HT1080 (cell line): Measurements from ENCODE around the gene DROSHA. TPM values are rescaled to one million over a fixed set of nuclear protein-coding genes. Genes with fewer than 3 reads are reported as not detected.

Experiments used
- DNase-seq: peaks from one replicate; pipeline ENCODE4 v3.0.0-alpha.2; 2015; ENCODE audit warnings: low read depth
- total RNA-seq: library from RNA; depleted of rRNA; stranded (reverse); fragments of >200 nt; shearing (Covaris generic); gene quantifications from 2 replicates; pipeline ENCODE4 v1.2.3, GENCODE V29; 2014

DROSHA gene
- total RNA-seq, 1 experiment from 2014 or later, result 88.3 TPM

- no peak for DNase-seq
Observed at GRCh38 chr5:31531543-31531887, 378 bp downstream of the DROSHA start.

DNA sequence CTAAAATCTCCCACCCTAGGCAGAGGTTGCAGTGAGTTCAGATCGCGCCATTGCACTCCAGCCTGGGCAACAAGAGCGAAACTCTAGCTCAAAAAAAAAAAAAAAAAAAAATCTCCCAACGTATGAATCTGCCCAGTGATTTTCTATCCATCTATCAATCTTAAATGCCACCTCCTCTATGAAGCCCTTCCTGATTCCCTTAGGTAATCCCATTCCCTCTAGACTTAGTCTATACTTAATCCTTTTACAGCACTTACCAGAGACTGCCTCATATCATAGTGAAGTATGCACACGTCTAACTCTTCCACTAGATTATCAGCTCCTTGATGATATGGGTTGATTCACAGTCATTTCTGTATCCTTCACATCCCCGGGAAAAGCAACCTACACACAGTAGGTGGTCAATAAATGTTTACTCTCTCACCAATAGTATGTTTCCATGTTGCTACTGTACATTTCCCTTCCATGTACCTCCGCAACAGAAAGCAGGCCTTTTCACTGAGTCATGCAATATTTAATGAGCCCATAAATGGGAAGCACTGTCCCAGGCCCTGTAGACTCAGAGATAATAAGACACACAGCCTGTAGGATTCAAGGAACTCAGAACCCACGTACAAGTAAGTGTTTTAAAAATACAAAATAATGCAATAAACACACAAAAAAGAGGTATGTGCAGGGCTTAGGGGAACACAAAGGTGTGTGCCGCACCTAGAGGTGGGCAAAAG is 1.2 kb downstream of the DROSHA start:
- DNase-seq, result peak; percentile 24

DNA sequence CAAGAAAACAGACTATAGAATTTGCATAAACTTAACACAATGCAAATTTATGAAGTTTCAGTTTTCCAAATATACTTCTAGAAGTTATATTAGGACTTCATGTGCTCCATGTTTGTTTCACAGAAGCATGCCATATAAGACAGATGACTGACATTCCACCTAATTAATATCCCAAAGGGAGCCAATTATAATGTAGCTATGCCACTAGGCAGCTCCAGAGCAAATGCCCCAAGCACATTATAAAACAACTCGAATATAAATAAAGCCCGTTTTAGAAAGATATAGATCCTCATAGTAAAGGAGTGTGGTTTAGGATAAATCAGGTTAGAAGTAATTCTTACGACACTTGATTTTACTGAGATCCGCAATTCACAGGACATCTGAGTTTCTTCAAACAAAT is 8.9 kb downstream of the DROSHA start:
- no peak for DNase-seq

GRCh38 chr5:31516802-31517201 is 15.1 kb downstream of the DROSHA start:
- DNase-seq, result no peak

DNA sequence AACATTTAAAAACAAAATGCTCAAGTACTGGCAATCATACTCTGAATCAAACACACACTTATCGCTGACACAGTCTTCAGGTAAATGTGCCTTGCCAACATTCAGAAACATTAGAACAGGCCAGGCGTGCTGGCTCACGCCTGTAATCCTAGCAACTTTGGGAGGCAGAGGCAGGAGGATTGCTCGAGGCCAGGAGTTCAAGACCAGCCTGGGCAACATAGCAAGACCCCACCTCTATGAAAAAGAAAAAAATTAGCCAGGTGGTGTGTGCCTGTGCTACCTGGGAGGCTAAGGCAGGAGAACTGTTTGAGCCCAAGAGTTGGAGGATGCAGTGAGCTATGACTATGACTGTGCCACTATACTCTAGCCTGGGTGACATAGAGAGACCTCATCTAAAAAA is 20.6 kb downstream of the DROSHA start:
- DNase-seq, result no peak

DNA sequence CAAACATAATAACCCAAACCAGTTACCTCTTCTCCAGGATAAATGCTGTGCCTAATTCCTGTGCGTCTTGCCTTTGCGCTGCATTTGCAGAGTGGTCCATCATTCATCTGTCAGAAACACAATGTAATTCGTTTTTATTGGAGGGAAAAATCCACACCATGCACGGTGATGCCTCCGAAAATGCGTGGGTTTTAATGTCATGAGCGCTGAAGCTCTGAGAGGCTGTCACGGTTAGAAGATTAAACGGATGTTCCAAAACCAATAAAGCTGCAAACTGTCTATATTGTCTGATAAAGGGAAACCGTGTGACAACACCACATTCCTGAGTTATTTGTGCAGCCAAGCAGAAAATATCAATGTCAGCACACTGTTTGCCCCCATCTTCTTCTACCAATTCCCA is 27.4 kb downstream of the DROSHA start:
- DNase-seq, result no peak

DNA sequence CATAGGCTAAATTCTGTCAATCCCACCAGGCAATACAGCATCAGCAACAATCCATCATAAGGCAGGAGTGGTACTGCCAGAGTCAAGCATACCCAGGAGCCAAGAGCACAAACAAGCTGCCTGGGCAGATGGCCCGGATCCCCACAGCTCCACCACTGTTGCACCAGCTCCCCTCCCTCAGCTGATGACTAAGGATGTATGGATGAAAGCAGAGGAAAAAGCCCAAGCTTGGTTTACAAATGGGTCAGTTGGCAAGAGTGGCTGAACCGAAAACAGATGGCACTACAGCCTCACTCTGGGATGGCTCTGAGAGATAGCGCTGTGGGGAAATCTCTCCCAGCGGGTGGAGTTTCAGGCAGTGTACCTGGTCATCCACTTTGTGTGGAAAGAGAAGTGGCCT is 29.4 kb downstream of the DROSHA start:
- DNase-seq, result no peak

GRCh38 chr5:31500256-31500655 is 31.6 kb downstream of the DROSHA start:
- DNase-seq, result no peak

GRCh38 chr5:31496891-31497290 is 35.0 kb downstream of the DROSHA start:
- no peak for DNase-seq

- DNase-seq, result no peak
Observed at GRCh38 chr5:31496301-31496700, 35.6 kb downstream of the DROSHA start.

DNA sequence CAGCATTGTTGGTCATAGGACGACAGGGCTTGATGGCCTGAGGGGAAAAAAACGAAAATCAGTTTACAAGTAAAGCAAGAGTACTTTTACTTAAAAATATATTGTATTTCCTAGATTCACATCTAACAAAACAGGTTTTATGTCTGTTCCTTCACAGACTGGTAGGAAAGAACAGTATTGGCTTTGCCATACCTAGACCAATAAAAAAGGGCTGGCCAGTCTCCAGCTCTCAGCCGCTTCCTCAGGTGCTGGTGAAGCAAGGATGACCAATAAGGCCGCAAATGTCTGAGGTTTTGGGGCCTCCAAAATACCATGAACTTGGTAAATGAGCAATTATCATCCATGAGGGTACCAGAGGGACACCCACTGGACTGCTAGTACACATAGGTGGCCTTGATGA is 36.6 kb downstream of the DROSHA start:
- no peak for DNase-seq

GRCh38 chr5:31492869-31493268 is 39.0 kb downstream of the DROSHA start:
- DNase-seq, result no peak

DNA sequence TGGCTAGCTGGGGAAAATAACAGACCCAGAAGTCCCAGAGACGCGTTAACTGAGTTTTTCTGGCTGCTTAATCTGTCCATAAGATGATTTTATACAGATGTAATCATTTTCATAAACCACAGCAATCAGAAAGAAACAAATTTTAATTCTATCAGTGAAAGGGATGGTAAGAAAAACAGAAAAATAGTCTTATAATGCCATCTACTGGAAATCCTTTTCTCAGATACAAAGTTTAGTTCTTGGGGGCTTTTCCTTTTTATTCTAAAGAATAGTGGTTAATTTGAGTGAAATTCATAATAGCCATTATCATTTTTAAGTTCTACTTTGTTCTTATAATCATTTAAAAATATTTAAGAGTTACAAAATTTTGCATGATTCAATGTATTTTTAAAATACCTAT is 44.4 kb downstream of the DROSHA start:
- DNase-seq, result no peak

GRCh38 chr5:31486441-31486840 is 45.5 kb downstream of the DROSHA start:
- DNase-seq, result no peak

- no peak for DNase-seq
Observed at GRCh38 chr5:31485376-31486207, 46.3 kb downstream of the DROSHA start.

GRCh38 chr5:31481531-31482165 is 50.2 kb downstream of the DROSHA start:
- no peak for DNase-seq

- no peak for DNase-seq
Observed at GRCh38 chr5:31479706-31480105, 52.2 kb downstream of the DROSHA start.

DNA sequence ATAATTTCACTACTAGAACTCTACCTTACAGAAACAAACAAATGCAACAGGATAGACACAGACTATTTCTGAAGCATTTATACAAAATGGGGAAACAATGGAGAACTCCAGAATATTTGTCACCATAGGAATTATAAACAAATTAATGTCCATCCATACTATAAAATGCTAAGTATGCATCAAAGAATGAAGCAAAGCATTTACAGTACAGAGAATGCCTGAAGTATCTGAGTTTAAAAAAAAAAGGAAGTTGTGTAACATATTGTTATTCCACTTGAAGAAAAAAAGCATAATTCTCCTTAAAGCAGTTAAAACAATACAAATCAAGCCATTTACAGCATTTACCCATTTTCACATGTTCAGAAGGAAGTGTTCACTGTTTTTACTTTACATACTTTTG is 53.0 kb downstream of the DROSHA start:
- no peak for DNase-seq

DNA sequence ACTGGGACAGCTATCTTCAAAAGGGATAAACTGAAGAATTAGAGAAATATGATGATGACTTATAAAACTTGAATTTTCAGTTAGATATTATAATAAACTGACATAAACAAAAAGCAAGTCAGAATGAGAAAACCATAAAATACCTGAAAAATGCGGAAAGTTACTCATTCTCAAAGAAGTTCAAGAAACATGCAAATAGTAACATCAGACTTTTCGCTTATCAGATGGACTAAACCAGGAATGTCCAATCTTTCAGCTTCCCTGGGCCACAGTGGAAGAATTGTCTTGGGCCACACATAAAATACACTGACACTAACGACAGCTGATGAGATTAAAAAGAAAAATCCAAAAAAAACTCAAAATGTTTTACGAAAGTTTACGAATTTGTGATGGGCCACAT is 53.9 kb downstream of the DROSHA start:
- no peak for DNase-seq

GRCh38 chr5:31477516-31477915 is 54.4 kb downstream of the DROSHA start:
- DNase-seq, result no peak

DNA sequence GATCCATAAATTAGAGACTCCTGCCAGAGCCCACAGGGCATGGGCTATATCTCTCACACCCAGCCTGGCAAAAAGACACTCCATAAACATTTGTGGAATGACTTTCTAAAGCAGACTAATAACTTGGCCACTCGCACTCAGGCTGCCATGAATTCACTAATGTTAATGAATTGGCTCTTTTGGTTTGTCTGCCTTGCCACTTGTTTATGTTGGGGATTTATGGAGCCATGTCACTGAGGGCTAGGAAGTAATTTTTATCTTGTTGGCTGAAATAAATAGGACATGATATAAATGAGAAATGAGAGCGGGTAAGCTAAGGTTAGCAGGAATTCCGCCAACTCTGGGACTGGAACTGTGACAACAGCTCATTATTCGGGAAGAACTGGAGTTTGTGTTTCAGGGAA is 55.2 kb downstream of the DROSHA start:
- DNase-seq, result no peak

DNA sequence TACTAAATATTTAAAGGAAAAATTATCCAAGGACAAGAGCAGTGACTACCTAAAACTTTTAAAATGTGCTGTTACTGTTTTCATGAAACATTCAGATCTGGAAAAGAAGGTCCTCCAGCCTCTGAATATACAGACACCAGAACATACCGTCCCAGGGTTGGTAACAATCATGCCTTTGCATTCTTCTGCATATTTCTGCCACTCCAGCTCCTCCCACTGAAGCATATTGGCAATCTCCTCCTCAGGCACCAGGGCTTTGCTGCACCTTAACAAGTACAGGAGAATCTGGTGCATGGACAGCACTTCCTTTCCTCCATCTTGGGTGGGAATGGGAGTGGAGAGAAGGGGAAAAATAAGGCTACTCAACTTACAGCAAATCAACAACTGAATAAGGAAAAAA is 60.0 kb downstream of the DROSHA start:
- no peak for DNase-seq

GRCh38 chr5:31471040-31471439 is 60.9 kb downstream of the DROSHA start:
- no peak for DNase-seq
